Ascending aorta (tissue), 2 donors: ENCODE results near the gene RNF31. TPM values are rescaled to one million over a fixed set of nuclear protein-coding genes. Genes with fewer than 3 reads are reported as not detected.

ENCODE experiments used
- DNase-seq, 2 donors: peaks; one replicate each; pipeline ENCODE4 v3.0.0-alpha.2; 2019; ENCODE audit warnings: low spot score in 2 of 2
- H3K27ac ChIP-seq, 2 donors: fragments of 200-600 bp; sonication (generic); one replicate each; pipeline ENCODE4 v1.5.1; 2016 to 2017; ENCODE audit warnings: mild to moderate bottlenecking in 1 of 2
- H3K27me3 ChIP-seq: fragments of 200-600 bp; sonication (generic); one replicate; pipeline ENCODE4 v1.5.1; 2017
- H3K36me3 ChIP-seq, 2 donors: fragments of 200-600 bp; sonication (generic); one replicate each; pipeline ENCODE4 v1.5.1; 2016
- H3K4me1 ChIP-seq, 2 donors: fragments of 200-600 bp; sonication (generic); one replicate each; pipeline ENCODE4 v1.5.1; 2016 to 2017; ENCODE audit warnings: mild to moderate bottlenecking in 1 of 2
- H3K4me3 ChIP-seq, 2 donors: fragments of 200-600 bp; sonication (generic); one replicate each; pipeline ENCODE4 v1.5.1; 2016 to 2017; ENCODE audit warnings: mild to moderate bottlenecking in 1 of 2
- H3K9me3 ChIP-seq, 2 donors: fragments of 200-600 bp; sonication (generic); one replicate each; pipeline ENCODE4 v1.5.1; 2016
- intact Hi-C: fragments of 100-400 bp; cut with DNase I; formaldehyde crosslinking; loops from one replicate; pipeline ENCODE4 v1.15.1; 2023
- total RNA-seq: library from RNA; depleted of rRNA; stranded (reverse); fragments of >200 nt; gene quantifications from one replicate; pipeline ENCODE4 v1.1.0, GENCODE V29; 2016
- TF ChIP-seq, protein P1 (sequence below), 3 experiments: fragments of 200-600 bp in 2 of 3; fragments of 450-650 bp in 1 of 3; sonication (generic) in 2 of 3; IDR thresholded peaks; one replicate each; pipeline ENCODE4 v1.5.1; 2016 to 2019; ENCODE audit warnings: antibody characterized with exemption in 3 of 3, mild to moderate bottlenecking in 1 of 3, moderate library complexity in 1 of 3

The RNF31 gene
- total RNA-seq, 1 donor from 2014 or later: 182 TPM

DNA sequence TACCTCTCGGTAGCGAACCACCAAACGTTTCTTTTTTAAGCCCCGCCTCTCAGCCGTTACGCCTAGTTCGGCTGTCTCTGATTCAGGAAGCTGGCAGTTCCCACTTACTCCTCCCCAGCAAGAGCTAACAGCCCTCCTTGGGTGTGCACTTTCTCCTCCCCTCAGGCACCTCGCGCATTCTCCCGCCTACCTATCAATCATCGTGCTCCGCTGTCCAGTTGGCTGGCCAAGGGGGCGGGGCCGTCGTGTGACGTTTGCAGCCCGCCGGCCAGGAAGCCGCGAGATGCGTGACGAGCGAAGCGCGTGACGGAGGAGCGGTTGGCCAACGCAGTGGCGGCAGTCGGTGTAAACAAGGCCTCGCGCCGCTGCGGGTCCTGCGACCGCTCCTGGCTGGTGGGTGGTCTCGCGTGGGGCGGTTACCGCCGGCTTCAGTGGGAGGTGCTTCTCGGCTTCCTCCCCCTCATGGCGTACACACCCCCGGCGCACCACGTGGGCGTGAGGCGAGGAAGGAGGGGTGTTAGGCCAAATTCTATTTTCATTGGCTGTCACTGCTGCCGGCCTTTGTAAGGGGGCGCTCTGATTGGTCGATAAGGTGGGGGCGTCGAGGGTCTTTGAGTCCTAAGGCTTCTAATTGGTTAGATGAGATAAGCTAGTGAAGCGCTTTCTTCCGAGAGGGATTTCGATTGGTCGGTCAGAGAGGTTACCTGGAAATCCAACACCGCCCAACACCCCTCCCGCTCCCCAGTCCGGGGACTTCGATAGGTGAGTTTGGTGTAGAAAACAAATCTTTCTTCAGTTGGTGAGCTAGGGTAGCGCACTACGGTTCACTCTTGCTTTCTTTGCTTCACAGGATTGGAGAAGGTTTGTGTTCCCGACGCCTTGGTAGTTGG is 32.5 kb upstream of the RNF31 start, which contains the start of the genes DCAF11 and NRL:
TSS of gene DCAF11 (plus strand) at position 246 of the 890 bp plus-strand sequence. CDS start 818 bp downstream, outside the sequence.
TSS of gene NRL (minus strand) at position 418 of the 890 bp plus-strand sequence. CDS start 32,101 bp downstream, outside the sequence.
- Histone ChIP-seq H3K9me3 (no peaks in the 10 kb centered on the region), H3K36me3 (peaks cover 27 to 29% of the 10 kb centered on the region in 2 donors), H3K4me3 (peak within 1 kb of the TSS; percentile 78 to 79), H3K27ac (peak within 1 kb of the TSS; percentile 98 to 100), H3K27me3 (no peaks in the 10 kb centered on the region), H3K4me1 (peaks cover 9 to 16% of the 10 kb centered on the region in 2 donors)
- TF ChIP-seq, protein P1, sequence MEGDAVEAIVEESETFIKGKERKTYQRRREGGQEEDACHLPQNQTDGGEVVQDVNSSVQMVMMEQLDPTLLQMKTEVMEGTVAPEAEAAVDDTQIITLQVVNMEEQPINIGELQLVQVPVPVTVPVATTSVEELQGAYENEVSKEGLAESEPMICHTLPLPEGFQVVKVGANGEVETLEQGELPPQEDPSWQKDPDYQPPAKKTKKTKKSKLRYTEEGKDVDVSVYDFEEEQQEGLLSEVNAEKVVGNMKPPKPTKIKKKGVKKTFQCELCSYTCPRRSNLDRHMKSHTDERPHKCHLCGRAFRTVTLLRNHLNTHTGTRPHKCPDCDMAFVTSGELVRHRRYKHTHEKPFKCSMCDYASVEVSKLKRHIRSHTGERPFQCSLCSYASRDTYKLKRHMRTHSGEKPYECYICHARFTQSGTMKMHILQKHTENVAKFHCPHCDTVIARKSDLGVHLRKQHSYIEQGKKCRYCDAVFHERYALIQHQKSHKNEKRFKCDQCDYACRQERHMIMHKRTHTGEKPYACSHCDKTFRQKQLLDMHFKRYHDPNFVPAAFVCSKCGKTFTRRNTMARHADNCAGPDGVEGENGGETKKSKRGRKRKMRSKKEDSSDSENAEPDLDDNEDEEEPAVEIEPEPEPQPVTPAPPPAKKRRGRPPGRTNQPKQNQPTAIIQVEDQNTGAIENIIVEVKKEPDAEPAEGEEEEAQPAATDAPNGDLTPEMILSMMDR (IDR thresholded peaks at IDR 0.05): no peak
- peak; percentile 97 to 99 for DNase-seq
- intact Hi-C loops: loop anchor here (1.0 to 10.0 kb wide), 11 partner anchors 20 to 793 kb away; partner anchors contain the start of genes EMC9, IPO4, IRF9 and NFATC4

- Histone ChIP-seq H3K9me3 (no peaks in the 10 kb centered on the region), H3K4me1 (peaks cover 9 to 16% of the 10 kb centered on the region in 2 donors), H3K36me3 (peaks cover 35 to 36% of the 10 kb centered on the region in 2 donors), H3K4me3 (peak overlapping the region; percentile 78 to 79), H3K27me3 (no peaks in the 10 kb centered on the region), H3K27ac (peak overlapping the region; percentile 98 to 100)
- DNase-seq: no peak
- TF ChIP-seq, protein P1 (IDR thresholded peaks at IDR 0.05): no peak
- intact Hi-C loops: loop anchor here (1.0 to 10.0 kb wide), 8 partner anchors 21 to 641 kb away; partner anchors contain the start of genes EMC9, IPO4, NFATC4 and PSME1
Observed at GRCh38 chr14:24115422-24116127, 31.7 kb upstream of the RNF31 start.

GRCh38 chr14:24116128-24116814 is 31.0 kb upstream of the RNF31 start:
- Histone ChIP-seq H3K4me1 (peaks cover 9 to 16% of the 10 kb centered on the region in 2 donors), H3K36me3 (peaks cover 42 to 43% of the 10 kb centered on the region in 2 donors), H3K27ac (no peak overlapping the region), H3K27me3 (no peaks in the 10 kb centered on the region), H3K4me3 (peak overlapping the region; percentile 78 to 79), H3K9me3 (no peaks in the 10 kb centered on the region)
- DNase-seq: no peak
- intact Hi-C loops: loop anchor here (10.0 kb wide), 2 partner anchors 249 to 641 kb away; partner anchors contain the start of gene NFATC4
- TF ChIP-seq, protein P1 (IDR thresholded peaks at IDR 0.05): no peak

DNA sequence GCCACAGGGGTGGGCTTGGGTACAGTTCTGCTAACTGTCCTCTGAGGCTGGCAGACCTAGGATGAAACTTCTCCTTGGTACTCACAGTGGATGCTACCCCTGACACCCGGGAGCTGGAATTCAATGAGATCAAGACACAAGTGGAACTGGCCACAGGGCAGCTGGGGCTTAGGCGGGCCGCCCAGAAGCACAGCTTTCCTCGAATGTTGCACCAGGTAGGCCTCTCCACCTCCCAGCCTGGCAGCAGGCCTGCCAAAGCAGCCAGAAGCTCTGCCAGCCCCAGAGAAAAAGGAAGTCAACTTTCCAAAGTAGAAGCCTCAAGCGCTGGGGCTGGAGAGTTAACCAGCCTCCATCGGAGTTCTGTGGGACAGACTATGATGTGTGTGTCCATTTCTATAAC is 30.1 kb upstream of the RNF31 start:
- intact Hi-C loops: loop anchor here (10.0 kb wide), 2 partner anchors 248 to 642 kb away; partner anchors contain the start of gene NFATC4
- no peaks in the 10 kb centered on the region for H3K27me3 ChIP-seq
- H3K36me3 ChIP-seq: peaks cover 51 to 52% of the 10 kb centered on the region in 2 donors
- no peak overlapping the region for H3K27ac ChIP-seq
- H3K9me3 ChIP-seq: no peaks in the 10 kb centered on the region
- TF ChIP-seq, protein P1 (IDR thresholded peaks at IDR 0.05): no peak
- H3K4me3 ChIP-seq: no peak overlapping the region
- DNase-seq: no peak
- H3K4me1 ChIP-seq: peaks cover 9 to 16% of the 10 kb centered on the region in 2 donors

DNA sequence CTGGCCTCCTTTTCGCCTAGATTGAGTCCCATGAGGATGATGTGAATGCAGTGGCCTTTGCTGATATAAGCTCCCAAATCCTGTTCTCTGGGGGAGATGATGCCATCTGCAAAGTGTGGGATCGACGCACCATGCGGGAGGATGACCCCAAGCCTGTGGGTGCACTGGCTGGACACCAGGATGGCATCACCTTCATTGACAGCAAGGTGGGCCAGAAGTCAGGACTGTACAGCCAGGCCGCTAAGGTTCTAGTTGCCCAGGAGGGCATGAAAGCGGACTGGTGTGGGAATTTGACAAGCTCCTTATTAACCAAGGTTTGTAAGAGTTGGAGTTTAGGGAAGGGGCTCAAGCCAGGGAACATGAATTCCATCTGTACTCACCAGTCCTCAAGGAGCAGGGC is 27.6 kb upstream of the RNF31 start:
- H3K9me3 ChIP-seq: no peaks in the 10 kb centered on the region
- H3K27ac ChIP-seq: no peak overlapping the region
- TF ChIP-seq, protein P1 (IDR thresholded peaks at IDR 0.05): no peak
- intact Hi-C loops: loop anchor here (10.0 kb wide), 2 partner anchors 245 to 645 kb away; partner anchors contain the start of gene NFATC4
- no peaks in the 10 kb centered on the region for H3K27me3 ChIP-seq
- H3K36me3 ChIP-seq: peaks cover 70 to 75% of the 10 kb centered on the region in 2 donors
- H3K4me1 ChIP-seq: peaks cover 9 to 14% of the 10 kb centered on the region in 2 donors
- no peak for DNase-seq
- no peak overlapping the region for H3K4me3 ChIP-seq
